ENCODE data around the gene SLC8A1.
"Not testable (repeated sequence)": the region's sequence is repeated elsewhere in the genome, so short reads cannot be mapped to it uniquely, and the experiment has no call there.

The SLC8A1 gene

DNA sequence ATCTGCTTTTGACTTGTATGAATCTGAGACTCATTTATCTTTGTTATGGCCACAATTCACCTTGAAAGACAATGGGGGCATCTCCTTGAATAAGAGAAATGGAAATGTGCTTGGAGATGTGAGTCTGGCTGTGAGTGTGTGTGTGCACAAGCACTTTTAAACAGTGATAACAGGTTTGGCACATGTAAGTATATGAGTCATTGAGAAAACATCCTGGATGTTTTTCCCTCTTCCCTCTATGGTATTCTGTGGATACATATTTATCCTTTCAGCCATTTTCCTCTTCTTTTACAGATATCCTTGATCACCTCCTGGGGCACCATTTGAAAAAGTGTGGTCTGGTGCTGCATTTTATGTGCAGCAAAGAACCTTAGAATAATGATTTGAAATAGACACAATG lies 355.5 kb downstream of the SLC8A1 start:
- DNase-seq: no peak

- DNase-seq: no peak
Measured at GRCh38 chr2:40095000-40095399, 356.9 kb downstream of the SLC8A1 start.

DNA sequence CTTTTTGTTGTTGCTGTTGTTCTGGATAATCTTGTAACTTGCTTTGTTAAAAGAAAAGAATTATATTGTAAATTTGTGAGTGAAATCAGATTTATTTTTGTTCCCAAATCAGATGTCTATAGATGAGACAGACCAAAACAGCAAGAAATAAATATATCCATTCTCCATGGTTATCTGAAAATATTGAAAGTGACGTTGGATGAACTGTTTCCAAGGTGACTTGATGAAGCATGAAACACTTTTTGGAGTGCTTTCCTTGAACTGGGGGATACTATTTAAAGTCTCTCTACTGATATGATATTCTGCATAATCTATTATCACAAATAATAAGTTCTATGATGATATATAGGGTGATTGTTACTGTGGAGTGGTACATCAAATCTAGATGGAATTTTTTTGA lies 357.4 kb downstream of the SLC8A1 start:
- no peak for DNase-seq

GRCh38 chr2:40093021-40093675 lies 358.7 kb downstream of the SLC8A1 start:
- no peak for DNase-seq

DNA sequence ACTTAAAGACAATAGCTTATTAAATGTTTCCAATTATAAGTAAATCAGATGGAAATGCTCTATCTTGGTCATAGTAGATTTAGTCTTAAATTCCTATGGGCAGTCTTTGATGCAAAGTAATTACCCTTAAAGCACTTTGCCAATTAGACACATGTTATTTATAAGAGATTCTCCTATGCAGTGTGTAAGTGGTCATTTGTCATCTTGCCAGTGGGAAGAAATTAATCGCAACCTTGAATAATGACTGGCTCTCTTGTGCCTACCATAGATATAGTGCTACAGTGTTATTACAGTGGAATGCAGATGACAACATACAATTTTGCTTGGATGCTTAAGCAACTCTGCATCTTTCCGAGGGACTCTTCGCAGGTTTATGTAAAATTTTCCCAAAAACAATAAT lies 361.8 kb downstream of the SLC8A1 start:
- no peak for DNase-seq

- no peak for DNase-seq
Measured at GRCh38 chr2:40087927-40088326, 364.0 kb downstream of the SLC8A1 start.

GRCh38 chr2:40087434-40087833 lies 364.5 kb downstream of the SLC8A1 start:
- DNase-seq: no peak

DNA sequence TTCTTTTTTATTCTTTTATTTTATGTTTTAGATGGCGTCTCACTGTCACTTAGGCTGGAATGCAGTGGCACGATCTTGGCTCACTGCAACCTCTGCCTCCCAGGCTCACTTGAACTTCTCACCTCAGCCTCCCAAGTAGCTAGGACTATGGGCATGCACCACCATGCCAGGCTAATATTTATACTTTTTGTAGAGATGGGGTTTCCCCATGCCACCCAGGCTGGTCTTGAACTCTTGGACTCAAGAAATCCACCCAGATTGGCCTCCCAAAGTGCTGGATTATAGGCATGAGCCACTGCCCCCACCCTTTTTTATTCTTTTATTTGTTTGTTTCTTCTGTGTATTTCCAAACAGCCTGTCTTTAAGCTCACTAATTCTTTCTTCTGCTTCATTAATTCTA lies 366.1 kb downstream of the SLC8A1 start:
- no peak for DNase-seq

DNA sequence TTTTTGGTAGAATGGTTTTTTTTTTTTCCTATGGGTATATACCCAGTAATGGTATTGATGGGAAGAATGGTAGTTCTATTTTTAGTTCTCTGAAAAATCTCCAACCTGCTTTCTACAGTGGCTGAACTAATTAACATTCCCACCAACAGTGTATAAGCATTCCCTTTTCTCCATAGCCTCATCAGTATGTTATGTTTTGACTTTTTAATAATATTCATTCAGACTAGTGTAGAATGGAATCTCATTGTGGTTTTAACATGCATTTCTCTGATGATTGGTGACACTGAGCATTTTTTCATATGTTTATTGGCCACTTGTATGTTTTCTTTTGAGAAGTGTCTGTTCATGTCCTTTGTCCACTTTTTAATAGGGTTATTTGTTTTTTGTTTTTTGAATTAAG lies 378.6 kb downstream of the SLC8A1 start:
- not testable (repeated sequence) for DNase-seq

GRCh38 chr2:40072442-40073232 lies 379.3 kb downstream of the SLC8A1 start:
- DNase-seq: no peak

- DNase-seq: no peak
Measured at GRCh38 chr2:40062381-40062780, 389.5 kb downstream of the SLC8A1 start.

- DNase-seq: no peak
Measured at GRCh38 chr2:40049781-40050180, 402.1 kb downstream of the SLC8A1 start.

GRCh38 chr2:40048506-40048905 lies 403.4 kb downstream of the SLC8A1 start:
- DNase-seq: no peak

GRCh38 chr2:40047406-40047805 lies 404.5 kb downstream of the SLC8A1 start:
- DNase-seq: no peak
